Panc1 (cell line): Measurements from ENCODE around the gene PPT2. TPM values are rescaled to one million over a fixed set of nuclear protein-coding genes. Genes with fewer than 3 reads are reported as not detected.
A peak's percentile ranks its signal among the peaks of the same experiment; 100 is the strongest.

Source experiments
- ATAC-seq: fragments of 200-7000 bp; cut with Tn5 transposase; 2 replicates; pipeline ENCODE4 v1.9.1; 2020; ENCODE audit warnings: mild to moderate bottlenecking, moderate library complexity
- BruUV-seq: library from RNA; stranded (reverse); fragments of 400-500 nt; replicated peaks from 2 replicates; lab custom pipeline; 2021; lab: Mats Ljungman, UMichigan
- CTCF ChIA-PET: fragments of 300-600 bp; sonication (Branson Sonifier 250); formaldehyde crosslinking; loops from one replicate; lab custom pipeline; 2022; ENCODE audit warnings: antibody characterized with exemption; lab: Charles Lee
- POLR2A ChIA-PET: fragments of 300-600 bp; sonication (Branson Sonifier 250); formaldehyde crosslinking; loops from one replicate; lab custom pipeline; 2022; ENCODE audit warnings: antibody characterized with exemption; lab: Charles Lee
- DNase-seq: peaks from one replicate; pipeline ENCODE4 v3.0.0-alpha.2; 2010; ENCODE audit warnings: low read depth, low spot score
- H3K27ac ChIP-seq: 2 replicates; pipeline ENCODE4 v1.5.1; 2011; ENCODE audit warnings: mild to moderate bottlenecking, low read length, inconsistent platforms
- H3K27me3 ChIP-seq: fragments of 200-500 bp; sonication (Bioruptor generic); 2 replicates; pipeline ENCODE4 v1.6.0; 2014; ENCODE audit warnings: low read length, inconsistent platforms; ENCODE audit not compliant: control insufficient read depth, insufficient read depth
- H3K36me3 ChIP-seq: fragments of 200-500 bp; sonication (Bioruptor generic); 2 replicates; pipeline ENCODE4 v1.5.1; 2014; ENCODE audit warnings: inconsistent platforms, mild to moderate bottlenecking, low read length, moderate library complexity; ENCODE audit not compliant: control insufficient read depth, insufficient read depth
- H3K4me1 ChIP-seq: 2 replicates; pipeline ENCODE4 v1.5.1; 2011; ENCODE audit warnings: inconsistent platforms, mild to moderate bottlenecking, low read length, moderate library complexity; ENCODE audit not compliant: control insufficient read depth, insufficient read depth
- H3K4me3 ChIP-seq, 2 experiments: 2 replicates each; pipeline ENCODE4 v1.5.1; 2011 to 2012; ENCODE audit warnings: low read depth in 2 of 2, low read length in 2 of 2, mild to moderate bottlenecking in 2 of 2, inconsistent platforms in 1 of 2, moderate library complexity in 1 of 2
- H3K9me3 ChIP-seq: fragments of 200-500 bp; sonication (Bioruptor generic); 2 replicates; pipeline ENCODE4 v1.5.1; 2014; ENCODE audit warnings: low read depth, mild to moderate bottlenecking, inconsistent platforms, low read length, moderate library complexity; ENCODE audit not compliant: control insufficient read depth, insufficient read depth
- CTCF ChIP-seq: fragments of 450-650 bp; IDR thresholded peaks from 2 replicates; pipeline ENCODE4 v1.5.1; 2017; ENCODE audit warnings: mild to moderate bottlenecking
- POLR2AphosphoS5 ChIP-seq: IDR thresholded peaks from 2 replicates; pipeline ENCODE4 v1.6.1; 2012; ENCODE audit warnings: mild to moderate bottlenecking, low read depth, low read length, moderate library complexity
- REST ChIP-seq, 2 experiments: IDR thresholded peaks; 2 replicates each; pipeline ENCODE4 v1.6.1; 2011 to 2012; ENCODE audit warnings: low read depth in 2 of 2, control low read depth in 1 of 2, low read length in 1 of 2, mild to moderate bottlenecking in 1 of 2, moderate library complexity in 1 of 2; ENCODE audit not compliant: insufficient read depth in 1 of 2
- SIN3A ChIP-seq: IDR thresholded peaks from 2 replicates; pipeline ENCODE4 v1.6.1; 2012; ENCODE audit warnings: low read depth, mild to moderate bottlenecking, low read length, moderate library complexity, borderline replicate concordance; ENCODE audit not compliant: insufficient read depth
- TCF7L2 ChIP-seq: IDR thresholded peaks from 2 replicates; pipeline ENCODE4 v1.6.1; 2011; ENCODE audit warnings: mild to moderate bottlenecking, low read depth, low read length, inconsistent platforms
- in situ Hi-C: cut with HindIII; loops from 2 replicates; pipeline ENCODE4 v1.10.0; 2016; ENCODE audit warnings: low sequenced_read_pairs, low pct_unique_long_range_greater_than_20kb
- intact Hi-C: fragments of 100-400 bp; cut with micrococcal nuclease; formaldehyde crosslinking; loops from one replicate; pipeline ENCODE4 v1.10.0; 2022; ENCODE audit not compliant: unreplicated experiment
- total RNA-seq: library from RNA; stranded (reverse); gene quantifications from one replicate; pipeline ENCODE4 v1.2.1, GENCODE V29; 2021; ENCODE audit not compliant: unreplicated experiment

PPT2 gene
- total RNA-seq, 1 experiment from 2014 or later: 20.1 TPM

- Histone ChIP-seq H3K36me3 (no peaks in the 10 kb centered on the region; the same call in 1 of the 2 replicates), H3K4me1 (peaks cover 30% of the 10 kb centered on the region), H3K27ac (peak overlapping the region; percentile 73), H3K9me3 (no peaks in the 10 kb centered on the region), H3K4me3 (peak overlapping the region; percentile 42 to 74), H3K27me3 (no peaks in the 10 kb centered on the region)
- no TSS peak for BruUV-seq
- POLR2A ChIA-PET: no interaction called here
- CTCF ChIA-PET: no interaction called here
- ATAC-seq (no peak), DNase-seq (no peak)
- intact Hi-C loops (loop anchor here (10.0 kb wide), 1 partner anchor 75 kb away; no protein-coding TSS in a partner anchor), in situ Hi-C loops (no loop called here)
- TF ChIP-seq POLR2AphosphoS5 (no peak), REST (IDR thresholded peaks at IDR 0.05; ENCODE audit: insufficient read depth in 1 of 2, low read depth in 2 of 2, low read length in 1 of 2) (no peak), TCF7L2 (no peak)
Observed at GRCh38 chr6:32189742-32190053, 35.8 kb downstream of the PPT2 start.

- TSS peak; percentile 96 for BruUV-seq
- Histone ChIP-seq H3K4me1 (peaks cover 32% of the 10 kb centered on the region), H3K36me3 (no peaks in the 10 kb centered on the region; the same call in 1 of the 2 replicates), H3K27me3 (no peaks in the 10 kb centered on the region), H3K27ac (peak within 1 kb of the TSS; percentile 94), H3K9me3 (no peaks in the 10 kb centered on the region), H3K4me3 (peak within 1 kb of the TSS; percentile 42 to 74)
- ChIA-PET CTCF (no interaction called here), POLR2A (interaction anchor here (0.6 kb wide), 1 partner anchor 11 kb away, joined by 10 read pairs; no protein-coding TSS in a partner anchor)
- DNase-seq (no peak), ATAC-seq (peak; percentile 79)
- TF ChIP-seq TCF7L2 (no peak), POLR2AphosphoS5 (peak; percentile 64)
- in situ Hi-C loops (no loop called here), intact Hi-C loops (loop anchor here (10.0 kb wide), 1 partner anchor 75 kb away; no protein-coding TSS in a partner anchor)
Observed at GRCh38 chr6:32190054-32190851, 36.3 kb downstream of the PPT2 start, which contains the start of gene PBX2. PBX2 (minus strand) TSS chr6:32190202; CDS start chr6:32189915, 287 bp downstream.

GRCh38 chr6:32190911-32191677, 37.2 kb downstream of the PPT2 start:
- ATAC-seq (no peak), DNase-seq (no peak)
- ChIA-PET POLR2A (interaction anchor here (0.6 kb wide), 1 partner anchor 281 kb away, joined by 3 read pairs; no protein-coding TSS in a partner anchor), CTCF (no interaction called here)
- intact Hi-C loops: loop anchor here (10.0 kb wide), 1 partner anchor 76 kb away; no protein-coding TSS in a partner anchor
- in situ Hi-C loops: no loop called here
- no peak for TF ChIP-seq CTCF
- TF ChIP-seq REST (IDR thresholded peaks at IDR 0.05; ENCODE audit: insufficient read depth in 1 of 2, low read depth in 2 of 2, low read length in 1 of 2): no peak
- no peak for TF ChIP-seq SIN3A
- TF ChIP-seq TCF7L2: no peak
- TF ChIP-seq POLR2AphosphoS5: no peak
- peaks cover 32% of the 10 kb centered on the region for H3K4me1 ChIP-seq
- no peaks in the 10 kb centered on the region for H3K27me3 ChIP-seq
- H3K4me3 ChIP-seq: peak overlapping the region in 1 of 2 experiments; percentile 74; a peak in 1 of 4 replicates
- H3K9me3 ChIP-seq: no peaks in the 10 kb centered on the region
- H3K36me3 ChIP-seq: no peaks in the 10 kb centered on the region; the same call in 1 of the 2 replicates
- H3K27ac ChIP-seq: peak overlapping the region; percentile 94
- BruUV-seq: no TSS peak
